ENCODE results near the gene SYTL5.

The SYTL5 gene

DNA sequence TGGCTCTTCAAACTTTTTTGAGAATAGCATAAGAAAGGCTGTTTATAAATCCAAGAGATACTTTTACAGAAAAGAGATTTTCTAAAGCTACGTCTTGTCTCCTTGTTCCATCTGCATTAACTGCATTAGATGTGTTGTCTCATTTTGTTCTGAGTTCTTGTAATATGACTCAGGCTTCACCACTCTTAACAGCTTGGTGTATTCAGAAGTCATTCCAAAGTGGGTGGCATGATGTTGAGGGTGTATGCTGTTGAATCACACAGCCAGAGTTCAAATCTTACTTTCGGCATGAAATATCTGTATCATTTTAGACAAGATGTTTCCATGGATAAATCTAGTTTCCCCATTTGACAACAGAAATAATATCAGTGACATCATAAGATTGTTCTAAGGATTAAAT, 30.1 kb downstream of the SYTL5 start:
- no peak for DNase-seq

DNA sequence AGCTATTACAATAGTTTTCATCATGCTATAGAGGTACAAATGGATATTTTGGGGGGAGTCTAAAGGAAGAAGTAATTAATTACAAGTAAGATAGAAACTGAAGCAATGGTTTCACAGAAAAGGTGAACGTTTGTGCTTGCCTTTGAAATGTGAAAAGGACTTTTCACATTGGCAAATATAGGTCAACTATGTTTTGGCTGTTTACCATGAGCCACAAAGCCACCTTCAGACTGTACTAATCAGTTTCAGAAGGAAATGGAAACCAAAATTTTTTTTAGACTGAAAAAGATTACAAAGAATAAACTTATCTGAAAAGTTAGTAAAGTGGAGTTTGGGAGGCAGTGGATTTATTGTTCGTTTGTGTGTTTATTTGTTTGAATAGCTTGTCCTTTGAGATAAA, 32.1 kb downstream of the SYTL5 start:
- no peak for DNase-seq

DNA sequence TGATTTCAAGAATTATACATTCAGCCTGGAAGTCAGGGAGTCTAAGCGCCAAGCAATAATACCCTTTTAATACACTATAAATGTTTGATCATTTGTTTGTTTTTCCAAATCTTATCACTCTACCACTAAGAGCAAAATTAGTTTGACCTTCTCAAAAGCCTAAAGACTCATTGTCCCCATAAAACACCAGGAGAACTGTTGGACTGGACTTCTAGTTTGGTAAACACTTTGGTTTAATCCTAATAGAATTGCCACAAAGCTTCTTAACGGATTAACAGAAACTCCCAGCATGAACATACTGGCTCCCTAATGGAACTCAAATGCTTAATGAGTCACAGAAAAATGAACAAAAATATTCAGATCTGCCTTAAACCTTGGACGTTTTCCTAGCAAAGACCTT, 34.9 kb downstream of the SYTL5 start:
- DNase-seq, result no peak

DNA sequence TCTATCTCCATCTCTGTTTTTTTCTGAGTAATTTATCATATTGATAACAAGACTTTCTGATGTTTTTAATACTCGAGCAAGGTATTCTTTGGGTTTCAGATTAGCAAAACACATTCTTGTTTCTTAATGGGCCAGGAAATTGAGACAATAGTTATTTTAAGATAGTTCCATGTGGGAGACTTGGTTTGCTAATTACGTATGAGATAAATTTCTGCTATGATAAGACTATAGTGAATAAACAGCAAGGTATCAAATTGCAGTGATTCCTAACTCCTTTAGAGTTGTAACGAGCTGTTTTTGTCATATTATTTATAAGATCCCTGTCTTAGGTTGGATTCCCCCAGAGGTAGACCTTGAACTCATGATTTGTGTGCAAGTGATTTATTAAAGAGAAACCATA, 38.3 kb downstream of the SYTL5 start:
- DNase-seq, result no peak

DNA sequence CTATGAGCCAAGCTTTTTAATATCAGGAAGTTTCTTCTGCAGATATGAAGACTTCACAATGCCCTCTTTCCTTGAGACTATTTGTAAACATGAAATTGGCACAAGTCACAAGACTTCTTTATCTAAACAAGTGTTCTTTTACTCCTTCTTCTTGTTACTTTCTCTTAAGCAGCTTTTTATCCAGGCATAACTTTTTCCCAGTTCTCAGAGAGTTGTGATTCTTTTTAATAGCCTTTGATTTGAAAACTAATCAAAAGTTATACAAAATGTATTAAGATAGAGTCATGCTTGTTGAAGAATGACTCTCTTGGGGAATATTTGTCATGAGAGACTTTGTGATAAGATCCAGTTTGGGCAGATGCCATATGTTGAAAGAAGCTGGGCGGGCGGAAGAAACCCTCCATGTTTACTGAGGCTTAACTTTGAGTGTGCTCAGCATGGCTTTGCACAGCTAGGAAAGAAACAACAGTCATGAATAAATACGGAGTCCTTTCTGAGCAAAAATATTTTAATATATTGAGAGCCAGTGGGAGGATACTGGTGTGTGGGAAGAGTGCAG, 39.3 kb downstream of the SYTL5 start:
- DNase-seq, result no peak

DNA sequence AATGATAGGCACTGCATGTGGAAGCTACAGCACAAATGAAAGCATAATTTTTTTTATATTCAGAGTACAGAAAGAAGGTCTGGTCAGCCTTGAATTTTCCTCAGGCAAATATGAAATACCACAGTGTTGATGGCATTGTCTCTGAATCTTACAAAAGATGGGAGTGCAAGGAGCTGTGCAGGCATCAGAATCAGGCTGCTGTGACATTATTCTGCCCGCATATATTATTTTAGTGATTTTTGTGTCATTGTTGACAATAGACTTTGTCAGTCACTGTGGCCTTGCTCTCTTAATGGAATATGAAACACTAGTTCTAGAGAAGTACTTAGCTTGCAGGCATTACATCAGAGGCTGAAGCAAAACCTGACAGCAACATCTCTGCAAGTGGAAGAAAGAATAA, 42.5 kb downstream of the SYTL5 start:
- no peak for DNase-seq

DNA sequence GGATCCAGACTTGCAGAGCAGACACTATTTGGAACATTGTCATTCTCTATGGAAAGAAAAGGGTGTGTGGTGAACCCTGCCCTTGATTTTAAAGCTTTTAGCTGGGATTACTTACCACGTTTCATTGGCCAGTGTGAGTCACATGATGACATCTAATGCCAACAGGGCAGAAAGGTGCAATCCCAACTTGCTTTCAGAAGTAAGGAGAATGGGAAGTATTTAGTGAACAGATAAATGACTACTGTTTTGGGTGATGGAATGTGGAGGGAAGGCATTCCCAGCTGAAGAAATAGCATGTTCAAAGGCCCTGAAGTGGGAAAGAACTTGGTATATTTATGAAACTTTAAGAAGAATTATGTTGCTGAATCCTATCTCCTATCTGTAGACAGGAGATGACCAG, 44.5 kb downstream of the SYTL5 start:
- DNase-seq, result no peak

DNA sequence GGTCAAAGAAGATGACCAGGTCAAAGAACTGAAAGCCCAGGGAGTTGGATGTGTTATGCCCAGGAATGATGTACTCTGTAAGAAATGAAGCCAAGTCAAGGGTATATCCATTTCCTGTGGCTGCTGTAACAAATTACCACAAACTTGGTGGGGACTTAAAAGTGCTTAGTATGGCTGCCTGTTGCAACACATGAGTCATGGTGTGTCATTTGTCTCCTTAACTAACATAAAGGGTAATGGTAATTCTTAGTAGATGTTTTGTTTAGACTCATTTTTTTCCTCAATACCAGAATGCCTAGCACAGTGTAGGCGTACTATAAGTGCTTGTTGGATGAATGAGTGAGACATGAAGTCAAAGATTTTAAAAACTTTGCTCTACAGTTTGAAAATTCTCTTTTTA, 45.7 kb downstream of the SYTL5 start:
- peak in 1 of 2 experiments; percentile 24 for DNase-seq

DNA sequence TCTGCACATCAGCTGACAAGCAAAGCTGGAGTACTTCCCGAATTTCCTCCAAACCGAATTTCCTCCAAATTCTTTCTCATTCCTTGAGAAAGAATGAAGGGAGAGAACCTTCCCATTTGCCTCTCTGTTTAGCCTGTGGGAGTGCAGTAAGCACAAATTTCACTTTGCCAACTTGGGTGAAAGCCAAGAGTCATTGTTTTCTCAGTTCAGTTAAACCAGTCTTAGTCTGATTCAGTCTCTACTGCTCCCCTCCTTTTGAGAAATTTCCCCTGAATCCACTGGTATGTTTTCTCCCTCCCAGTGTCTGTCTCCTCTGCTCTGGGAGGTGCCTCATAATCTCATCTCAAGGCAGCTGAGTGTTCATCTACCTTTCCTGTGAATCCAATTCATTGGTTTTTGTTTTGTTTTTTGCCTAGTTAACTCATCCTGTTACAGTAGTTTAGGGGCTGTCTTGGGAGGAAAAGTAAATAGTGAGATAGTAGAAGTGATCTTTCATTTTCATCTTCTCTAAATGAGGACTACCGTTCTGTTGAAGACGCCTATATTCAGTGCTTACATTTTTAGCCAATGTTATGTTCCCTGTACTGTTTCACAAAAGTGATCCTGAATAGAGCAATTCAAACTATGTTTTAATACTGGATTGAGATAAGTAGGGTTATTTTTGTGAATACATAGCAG, 49.0 kb downstream of the SYTL5 start:
- DNase-seq, result no peak

DNA sequence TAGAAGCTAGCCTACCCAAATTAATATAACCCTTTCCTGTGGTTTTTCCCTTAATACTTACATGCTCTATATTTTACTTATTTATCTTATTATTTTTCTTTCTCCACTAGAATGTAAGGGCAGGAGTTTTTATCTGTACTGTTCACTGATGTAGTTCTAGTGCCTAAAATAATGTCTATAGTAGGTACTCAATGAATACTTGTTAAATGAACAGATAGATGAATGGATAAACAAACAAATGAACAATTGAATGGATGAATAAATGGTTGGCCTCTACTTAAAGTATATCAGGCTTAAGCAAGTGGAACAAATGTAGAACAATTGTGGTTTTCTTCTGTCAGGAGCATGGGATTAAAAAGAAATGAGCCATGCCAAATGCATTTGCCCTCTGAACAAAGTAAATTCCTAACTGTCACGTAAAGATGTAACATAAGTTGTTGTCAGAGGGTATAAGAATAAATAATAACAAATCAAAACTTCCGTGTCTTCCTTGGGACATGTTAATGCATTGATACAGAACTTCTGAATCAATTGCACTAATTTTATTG, 54.1 kb downstream of the SYTL5 start:
- DNase-seq, result no peak

DNA sequence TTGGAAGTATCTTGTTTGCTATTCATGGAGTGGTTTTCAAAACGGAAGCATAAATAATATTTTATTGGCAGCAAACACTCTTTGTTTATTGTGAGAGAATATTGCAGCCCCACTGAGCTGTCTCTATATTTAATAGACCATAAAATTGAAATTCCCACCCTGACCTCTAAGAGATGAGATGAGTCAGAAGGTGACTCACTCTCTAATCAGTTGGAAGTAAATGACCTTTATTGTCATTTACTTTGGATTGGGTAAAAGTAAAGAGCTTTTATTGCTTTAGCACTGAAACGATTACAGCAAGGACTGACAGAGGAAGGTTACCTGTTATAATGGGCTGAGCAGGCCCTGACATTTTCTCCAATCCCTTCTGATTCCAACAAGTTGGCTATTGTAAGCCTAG, 55.0 kb downstream of the SYTL5 start:
- DNase-seq, result peak in 1 of 2 experiments; percentile 13

DNA sequence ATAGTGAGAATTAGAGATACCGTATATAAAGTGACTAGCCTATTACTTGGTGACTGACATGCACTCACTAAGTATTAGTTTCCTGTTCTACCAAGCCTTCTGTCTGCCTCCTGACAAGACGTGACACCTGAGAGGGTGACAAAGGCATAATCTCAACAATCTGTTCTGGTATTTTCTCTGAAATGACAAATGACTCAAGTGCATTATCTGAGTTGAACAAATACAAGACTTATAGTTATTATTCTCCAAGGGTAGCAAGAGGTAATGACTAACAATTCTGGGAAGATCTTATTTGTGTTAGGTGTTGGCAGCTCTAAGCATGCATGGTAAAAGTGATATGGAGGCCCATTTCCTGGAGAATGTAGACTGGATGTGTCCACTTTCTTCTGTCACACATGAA, 60.6 kb downstream of the SYTL5 start:
- DNase-seq, result no peak

DNA sequence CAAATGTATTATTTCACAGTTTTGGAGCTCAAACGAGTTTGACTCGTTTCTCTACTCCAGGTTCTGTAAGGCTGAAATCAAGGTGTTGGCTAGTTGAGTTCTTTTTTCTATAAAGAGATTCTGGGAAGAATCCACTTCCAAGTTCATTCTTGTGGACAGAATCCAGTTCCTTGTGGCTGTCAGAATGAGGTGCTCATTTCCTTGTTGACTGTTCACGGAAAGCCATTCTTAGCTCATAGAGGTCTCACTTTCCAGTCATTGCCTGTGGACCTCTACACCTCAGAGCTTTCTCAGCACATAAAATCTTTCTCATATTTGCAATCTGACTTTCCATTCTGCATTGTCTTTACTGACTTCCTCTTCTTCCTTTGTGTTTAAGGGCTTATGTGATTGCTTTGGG, 62.9 kb downstream of the SYTL5 start:
- no peak for DNase-seq

DNA sequence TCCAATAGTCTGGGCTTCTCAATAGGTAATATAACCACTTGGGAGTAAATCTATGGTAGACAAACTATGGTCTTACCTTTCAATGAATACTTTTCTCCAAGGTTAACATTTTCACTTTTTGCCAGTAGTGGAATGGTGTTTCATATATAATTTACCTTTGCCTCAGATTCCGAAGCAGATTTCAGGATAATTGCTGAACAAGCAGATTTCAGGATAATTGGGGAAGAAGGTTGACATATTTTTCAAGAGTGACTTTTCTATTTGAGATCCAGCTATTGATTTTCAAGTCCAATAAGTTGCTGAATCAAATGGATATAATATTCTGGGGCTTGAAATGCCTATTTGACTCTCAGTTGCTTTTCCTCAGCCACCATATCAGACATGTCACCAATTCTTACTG, 63.6 kb downstream of the SYTL5 start:
- DNase-seq, result no peak

DNA sequence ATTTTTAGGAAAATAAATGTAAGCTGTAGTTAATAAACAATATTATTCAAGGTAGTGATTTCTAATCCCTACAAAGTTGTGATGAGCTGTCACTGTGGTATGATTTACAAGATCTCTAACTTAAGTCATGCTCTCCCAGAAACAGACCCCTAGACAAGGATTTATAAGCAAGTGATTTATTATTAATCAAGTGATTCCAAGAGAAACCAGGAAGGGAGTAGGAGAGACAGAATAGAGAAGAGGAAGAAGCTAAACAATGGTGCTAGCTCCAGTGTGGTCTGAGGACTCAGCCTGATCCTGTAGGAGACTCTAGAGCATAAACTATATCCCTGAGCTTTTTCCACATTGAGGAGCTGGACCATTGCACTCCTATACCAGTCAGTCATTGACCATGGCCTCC, 73.1 kb downstream of the SYTL5 start:
- no peak for DNase-seq

DNA sequence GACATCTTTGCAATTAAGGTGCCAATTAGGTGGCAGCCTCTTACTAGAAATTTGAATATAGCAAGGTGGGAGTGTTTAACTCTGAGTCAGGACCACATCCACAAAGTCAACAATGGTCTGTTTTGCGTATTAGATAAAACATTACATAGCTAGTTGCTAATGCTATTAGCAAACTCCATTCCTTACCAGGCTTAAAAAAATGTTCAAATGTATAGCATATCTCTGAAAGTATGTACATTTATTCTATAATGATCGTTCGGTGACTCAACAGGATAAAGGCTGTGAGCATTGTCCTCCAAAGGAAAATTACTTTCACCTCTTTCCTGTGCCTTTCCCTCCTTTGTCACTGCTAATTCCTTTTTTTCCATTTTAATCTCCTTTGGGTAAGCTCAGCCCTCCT, 74.5 kb downstream of the SYTL5 start:
- no peak for DNase-seq

DNA sequence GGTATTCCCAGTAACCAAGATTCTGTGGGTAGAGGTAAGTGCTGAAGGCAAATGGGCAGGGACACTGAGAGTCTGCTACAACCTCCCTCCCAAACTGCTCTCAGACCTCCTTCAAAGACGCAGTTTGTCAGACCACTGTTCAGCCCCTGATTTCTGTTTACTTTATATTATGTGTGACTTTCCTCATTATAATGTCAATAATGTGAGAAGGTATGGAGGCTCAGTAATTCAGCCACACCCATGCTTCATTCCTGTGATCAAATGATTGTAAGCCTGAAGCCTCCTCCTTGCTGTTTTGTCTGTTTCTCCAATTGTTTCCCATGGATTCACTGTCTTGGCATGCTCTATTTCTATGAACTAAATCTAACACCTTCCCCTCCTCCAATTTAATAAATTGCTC, 75.6 kb downstream of the SYTL5 start:
- no peak for DNase-seq

DNA sequence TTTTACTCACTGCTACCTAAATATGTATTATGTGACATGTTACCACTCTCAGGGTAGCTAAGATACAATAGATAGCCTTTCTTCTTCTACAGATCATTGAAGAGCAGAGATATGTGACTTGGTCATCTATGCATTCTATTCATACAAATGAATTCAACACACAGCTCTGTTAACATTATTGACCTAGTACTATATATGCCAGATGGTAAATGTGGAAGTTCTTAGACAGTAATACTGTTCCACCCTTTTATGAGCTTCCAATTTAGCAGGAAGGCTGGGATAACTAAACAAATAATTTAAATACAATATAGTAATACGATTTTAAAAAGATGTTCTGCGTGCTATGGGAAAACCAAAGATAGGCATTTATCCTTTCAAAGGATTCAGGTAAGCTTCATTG, 76.0 kb downstream of the SYTL5 start:
- no peak for DNase-seq

DNA sequence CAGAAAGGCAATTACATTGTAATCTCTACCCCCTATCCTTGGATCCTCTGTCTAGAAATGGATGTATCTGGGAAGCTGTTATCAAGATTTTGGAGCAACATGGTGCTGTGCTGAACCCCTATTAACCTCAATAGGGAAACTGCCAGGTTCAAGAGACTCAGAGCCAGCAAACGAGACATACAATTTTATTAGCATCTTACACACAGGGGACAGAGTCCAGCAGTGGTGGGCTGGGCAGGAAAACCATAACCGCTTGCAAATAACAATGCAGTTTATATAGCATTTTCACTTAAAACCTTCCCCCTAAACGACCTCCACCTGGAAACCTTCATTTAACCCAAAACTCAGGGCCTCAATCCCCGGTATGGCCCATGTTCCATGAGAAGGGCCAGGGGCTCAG, 79.5 kb downstream of the SYTL5 start:
- DNase-seq, result no peak

DNA sequence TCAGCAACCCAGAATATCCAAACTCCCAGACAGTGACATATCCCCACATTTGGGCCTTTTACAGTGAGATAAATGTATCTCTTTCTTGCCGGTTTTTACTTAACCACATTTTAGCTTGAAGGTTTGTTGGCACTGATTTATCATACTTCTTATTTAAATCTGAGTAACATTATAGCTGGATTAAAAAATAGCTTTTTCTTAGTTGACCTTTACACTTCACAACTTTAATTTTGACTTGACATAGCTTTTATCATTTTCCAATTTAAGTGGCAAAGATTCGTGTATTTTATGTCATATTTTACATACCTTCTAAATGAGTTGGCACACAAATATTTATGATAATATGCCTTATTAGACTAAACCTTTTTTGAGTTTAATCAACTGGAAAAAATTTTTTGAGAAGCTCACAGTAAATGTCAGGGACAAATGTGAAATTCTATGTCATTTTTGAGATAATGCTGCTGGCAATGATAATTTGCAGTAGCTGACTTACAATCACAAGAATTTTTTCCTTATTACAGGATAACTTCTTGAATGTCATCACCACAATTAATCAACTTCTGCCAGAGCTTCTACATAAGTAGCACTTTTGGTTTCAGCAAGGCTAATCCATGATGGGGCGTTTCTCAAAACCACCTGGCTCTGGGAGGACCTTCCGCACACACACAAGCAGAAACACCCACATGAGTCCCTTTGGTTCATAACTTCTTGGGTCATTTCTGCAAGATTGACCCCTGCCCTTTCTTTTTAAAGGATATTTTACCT, 80.3 kb downstream of the SYTL5 start:
- no peak for DNase-seq

DNA sequence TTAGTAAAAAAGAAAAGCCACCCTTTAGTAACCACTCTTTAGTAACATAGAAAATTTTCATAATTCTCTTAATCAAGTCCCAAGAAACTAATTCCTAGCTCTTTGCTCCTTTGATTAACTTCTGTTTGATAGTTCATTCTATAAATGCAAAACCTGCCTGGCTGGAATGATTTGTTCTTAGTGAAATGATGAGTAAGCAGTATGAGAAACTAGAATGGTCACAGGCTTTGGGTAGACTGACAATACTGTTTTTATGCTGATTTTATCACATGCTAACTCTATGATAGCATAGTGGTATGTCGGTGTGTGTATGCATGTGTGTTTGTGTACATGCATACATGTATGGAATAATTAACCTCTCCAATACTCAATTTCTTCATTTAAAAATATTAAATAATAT, 81.2 kb downstream of the SYTL5 start:
- DNase-seq, result no peak

DNA sequence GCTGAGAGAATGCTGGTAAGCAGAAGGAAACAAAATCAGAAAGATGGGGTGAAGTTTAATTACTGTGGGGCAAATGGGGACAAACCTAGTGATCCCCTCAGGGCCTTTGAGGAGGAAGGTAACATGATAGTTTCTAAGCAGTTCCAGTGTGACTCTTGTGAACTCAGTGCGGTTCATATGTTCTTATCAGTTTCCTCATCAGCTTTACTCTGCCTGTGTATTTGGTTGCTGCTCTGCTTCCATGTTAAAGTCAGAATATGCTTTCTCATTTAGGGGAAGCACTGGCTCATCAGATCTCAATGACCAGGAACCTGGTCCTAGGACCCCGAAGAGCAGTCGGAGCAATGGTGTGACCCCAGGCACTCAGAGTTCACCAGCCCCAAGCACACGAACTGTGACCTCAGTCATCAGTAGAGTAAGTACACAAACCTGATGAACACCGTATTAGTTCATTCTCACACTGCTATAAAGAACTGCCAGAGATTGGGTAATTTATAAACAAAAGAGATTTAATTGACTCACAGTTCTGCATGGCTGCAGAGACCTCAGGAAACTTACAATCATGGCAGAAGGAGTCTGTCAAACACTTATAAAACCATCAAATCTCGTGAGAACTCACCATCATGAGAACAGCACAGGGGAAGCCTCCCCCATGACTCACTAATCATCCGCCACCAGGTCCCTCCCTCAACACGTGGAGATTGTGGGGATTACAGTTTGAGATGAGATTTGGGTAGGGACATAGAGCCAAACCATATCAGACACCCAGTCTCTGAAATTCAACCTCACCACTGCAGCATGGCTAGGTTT, 83.0 kb downstream of the SYTL5 start:
- DNase-seq, result no peak

DNA sequence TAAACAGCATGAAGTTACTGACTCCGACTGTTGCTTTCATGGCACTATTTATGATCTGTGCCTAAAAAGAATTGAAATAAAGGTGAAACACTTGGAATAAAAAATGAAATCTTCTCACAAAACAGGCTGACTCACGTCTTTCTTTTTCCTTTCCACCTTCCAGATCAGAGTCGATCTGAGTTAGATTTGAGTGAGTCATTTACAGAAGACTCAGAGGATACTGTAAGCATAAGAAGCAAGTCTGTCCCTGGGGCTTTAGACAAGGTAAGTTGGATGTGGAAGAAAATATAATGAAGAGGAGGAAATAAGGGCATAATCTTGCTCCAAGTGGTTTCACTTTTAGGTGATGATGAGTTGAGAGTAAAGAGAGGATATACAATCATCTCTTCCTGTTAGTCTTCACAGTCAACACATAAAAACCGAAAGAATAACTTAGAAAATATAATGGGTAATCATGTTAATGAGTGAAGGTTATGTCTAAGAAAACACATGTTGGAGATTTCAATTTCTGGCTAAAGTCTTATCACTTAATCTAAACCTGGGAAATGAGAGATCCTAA, 89.7 kb downstream of the SYTL5 start:
- DNase-seq, result no peak

All from SW 1271 (cell line).